ENCODE data around the gene INTS15.

GRCh38 chr7:6614953-6615722 lies 25.3 kb downstream of the INTS15 start, which contains the start of gene ZNF853:
- TF ChIP-seq CTCF (IDR thresholded peaks at IDR 0.05) (no peak), POLR2A (IDR thresholded peaks at IDR 0.05) (no peak)

Measured in upper lobe of left lung (tissue), 4 donors.